Epithelial cell of proximal tubule (primary cell): ENCODE data around the gene NKAIN4. TPM values are rescaled to one million over a fixed set of nuclear protein-coding genes. Genes with fewer than 3 reads are reported as not detected.

Experiments
- DNase-seq: peaks from one replicate; pipeline ENCODE4 v3.0.0-alpha.2; 2011; ENCODE audit warnings: low read depth
- H3K4me3 ChIP-seq: 2 replicates; pipeline ENCODE4 v1.5.1; 2011; ENCODE audit warnings: low read depth, mild to moderate bottlenecking, low read length
- CTCF ChIP-seq: conservative IDR thresholded peaks from 2 replicates; pipeline ENCODE4 v1.5.1; 2012; ENCODE audit warnings: low read depth, mild to moderate bottlenecking, low read length
- total RNA-seq: library from RNA; depleted of rRNA; stranded (reverse); fragments of >200 nt; gene quantifications from 2 replicates; pipeline ENCODE4 v1.2.3, GENCODE V29; 2015

NKAIN4 gene
- total RNA-seq, 1 donor from 2014 or later, result 4.0 TPM

GRCh38 chr20:63230800-63231268, 23.4 kb downstream of the NKAIN4 start:
- TF ChIP-seq CTCF, result peak; percentile 66
- no peak for DNase-seq
- no peak overlapping the region for H3K4me3 ChIP-seq

GRCh38 chr20:63228806-63229205, 25.5 kb downstream of the NKAIN4 start:
- DNase-seq, result no peak
- no peak overlapping the region for H3K4me3 ChIP-seq
- no peak for TF ChIP-seq CTCF

GRCh38 chr20:63227260-63227659, 27.0 kb downstream of the NKAIN4 start:
- no peak overlapping the region for H3K4me3 ChIP-seq
- no peak for TF ChIP-seq CTCF
- no peak for DNase-seq

- no peak for TF ChIP-seq CTCF
- no peak for DNase-seq
- H3K4me3 ChIP-seq, result no peak overlapping the region
Observed at GRCh38 chr20:63226042-63226943, 28.0 kb downstream of the NKAIN4 start.

- DNase-seq, result no peak
- no peak for TF ChIP-seq CTCF
- no peak overlapping the region for H3K4me3 ChIP-seq
Observed at GRCh38 chr20:63225082-63225454, 29.2 kb downstream of the NKAIN4 start.

- DNase-seq, result no peak
- TF ChIP-seq CTCF, result peak; percentile 48
- H3K4me3 ChIP-seq, result no peak overlapping the region
Observed at GRCh38 chr20:63224412-63225081, 29.7 kb downstream of the NKAIN4 start.
